HG03520 (cell line): ENCODE measurements around the gene RNF175.
A peak's percentile ranks its signal among the peaks of the same experiment; 100 is the strongest.

Source experiments
- ATAC-seq: cut with Tn5 transposase; IDR thresholded peaks from one replicate; pipeline ENCODE4 v1.9.1; 2021; ENCODE audit warnings: mild to moderate bottlenecking, moderate library complexity; ENCODE audit not compliant: unreplicated experiment

The RNF175 gene

DNA sequence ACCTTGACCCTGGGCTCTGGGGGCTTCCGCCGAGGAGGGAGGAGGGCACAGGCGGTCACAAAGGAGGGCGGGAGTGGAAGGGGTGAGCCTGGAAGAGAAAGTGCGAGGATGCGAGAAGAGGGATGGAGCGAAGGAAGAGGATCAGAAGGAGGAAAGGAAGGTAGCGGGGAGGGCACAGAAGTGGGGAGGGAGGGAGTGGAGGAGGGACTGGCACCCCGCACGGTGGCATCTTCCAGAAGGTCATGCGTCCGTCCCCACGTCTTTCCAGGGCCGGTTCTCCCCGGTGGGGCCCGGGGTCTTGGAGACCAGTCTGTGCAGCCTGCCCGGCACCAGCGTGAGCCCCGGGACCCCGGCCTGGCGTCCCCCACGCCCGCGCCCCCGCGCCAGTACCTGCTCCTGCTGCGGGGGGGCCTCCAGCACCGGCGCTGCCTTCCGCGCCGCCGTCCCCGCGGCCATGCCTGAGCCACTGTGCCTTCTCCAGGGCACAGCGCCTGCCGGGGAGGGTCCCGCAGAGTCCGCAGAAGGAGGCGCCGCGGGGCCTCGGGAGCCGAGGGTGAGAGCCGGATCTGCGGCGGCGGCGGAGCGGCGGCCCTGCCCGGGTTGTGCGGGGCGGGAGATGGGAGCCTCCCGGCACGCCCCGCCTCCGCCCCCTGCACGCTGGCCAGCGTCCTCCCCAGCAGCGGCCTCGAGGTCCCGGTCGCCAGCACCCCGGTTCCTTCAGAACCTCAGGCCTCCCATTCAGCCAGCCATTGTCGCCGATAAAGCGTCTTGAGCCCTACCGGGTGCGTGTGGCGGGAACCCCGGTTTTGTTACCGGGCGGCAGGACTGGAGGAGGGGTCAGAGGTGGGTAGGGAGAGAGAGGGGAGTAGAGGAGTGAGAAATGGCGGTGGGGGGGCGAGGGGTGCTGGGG lies at the start of gene RNF175:
Gene RNF175 (minus strand): TSS at position 618 of the 910 bp plus-strand sequence. CDS start 162 bp downstream, at position 456.
- no peak for ATAC-seq

DNA sequence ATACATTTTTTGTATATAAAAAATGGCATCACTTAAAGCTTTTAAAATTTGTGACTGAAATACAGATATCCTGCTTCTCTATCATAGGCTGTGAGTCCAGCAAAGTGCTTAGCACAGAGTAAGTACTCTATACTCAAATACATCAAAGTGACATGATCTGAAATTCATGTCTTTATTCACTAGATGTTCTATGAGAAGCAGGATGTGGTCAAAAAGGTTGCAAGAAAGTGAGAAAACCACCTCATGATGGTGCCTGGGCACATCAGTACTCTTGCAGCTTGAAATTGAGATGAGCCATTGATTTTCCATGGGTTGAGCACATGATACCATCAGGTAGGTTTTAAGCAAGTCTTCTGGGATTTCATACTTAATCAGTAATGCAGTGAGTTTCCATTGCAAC lies 49.5 kb upstream of the RNF175 start:
- peak; percentile 46 for ATAC-seq

DNA sequence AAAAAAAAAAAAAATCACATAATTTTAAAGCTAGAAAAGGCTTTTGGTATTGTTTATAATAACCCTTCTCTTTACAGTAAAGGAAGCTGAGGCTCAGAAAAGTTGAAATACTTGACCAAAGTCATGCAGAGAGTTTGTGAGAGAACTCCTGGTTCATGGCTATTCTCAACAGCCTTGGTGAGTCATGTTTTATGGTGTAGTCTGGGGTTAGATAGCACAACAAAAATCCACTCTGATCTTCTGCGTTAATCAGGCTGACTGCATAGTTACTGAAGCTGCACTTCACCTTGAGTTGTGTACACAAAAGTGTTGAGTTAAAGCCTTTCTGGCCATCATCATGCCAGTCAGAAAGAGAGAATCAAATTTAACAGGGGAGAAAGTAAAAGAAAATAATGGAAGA lies 48.4 kb upstream of the RNF175 start:
- no peak for ATAC-seq

DNA sequence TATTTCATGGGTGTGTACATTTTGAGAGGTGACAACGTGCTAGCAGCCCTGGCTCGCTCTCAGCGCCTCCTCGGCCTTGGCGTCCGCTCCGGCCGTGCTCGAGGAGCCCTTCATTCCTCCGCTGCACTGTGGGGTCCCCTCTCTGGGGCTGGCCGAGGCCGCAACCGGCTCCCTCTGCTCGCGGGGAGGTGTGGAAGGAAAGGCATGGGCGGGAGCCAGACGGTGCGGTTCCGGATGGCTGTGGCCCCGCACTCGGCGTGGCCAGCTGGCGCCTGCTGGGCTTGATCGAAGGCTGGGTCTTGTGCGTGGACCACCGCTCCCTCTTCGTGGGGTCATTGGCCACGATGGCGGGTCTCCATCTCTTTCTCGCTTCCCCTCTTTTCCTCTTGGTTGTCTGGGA lies 46.2 kb upstream of the RNF175 start:
- ATAC-seq, result no peak

DNA sequence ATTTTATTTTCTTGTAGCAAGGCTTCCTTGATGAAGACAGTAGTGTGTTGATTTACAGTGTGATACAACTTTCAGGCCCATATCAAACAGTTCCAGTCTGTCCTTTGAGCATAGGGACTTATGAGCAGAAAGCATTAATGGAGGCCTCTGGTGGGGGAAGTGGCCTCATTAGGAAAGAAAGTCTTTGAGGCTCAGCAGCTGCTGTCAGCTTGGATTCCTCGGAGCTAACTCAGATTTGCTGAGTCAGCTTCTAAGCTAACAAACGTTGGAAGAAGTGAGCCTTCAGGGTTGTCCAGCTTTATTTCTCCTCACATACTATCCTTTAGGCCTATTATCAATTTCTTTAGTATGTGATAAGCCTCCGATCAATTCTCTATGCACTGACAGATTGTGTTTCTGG lies 44.9 kb upstream of the RNF175 start:
- ATAC-seq, result no peak

DNA sequence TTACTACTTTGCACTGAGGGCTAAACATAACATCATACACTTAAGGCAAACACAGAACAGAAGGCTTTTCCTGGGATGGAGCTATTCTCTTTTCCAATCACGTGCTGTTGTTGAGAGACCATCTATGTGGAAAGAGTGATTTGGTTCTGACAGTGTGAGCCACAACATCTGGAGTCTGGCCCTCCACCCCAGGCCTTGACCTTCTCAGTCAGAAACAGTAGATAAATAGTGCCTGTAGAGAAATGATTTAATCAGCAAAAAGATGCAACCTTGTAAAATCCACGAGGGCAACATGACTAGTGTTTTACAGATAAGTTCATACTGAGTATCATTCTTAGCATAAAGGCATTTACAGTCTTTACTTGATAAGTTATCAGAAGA lies 39.9 kb upstream of the RNF175 start:
- no peak for ATAC-seq

DNA sequence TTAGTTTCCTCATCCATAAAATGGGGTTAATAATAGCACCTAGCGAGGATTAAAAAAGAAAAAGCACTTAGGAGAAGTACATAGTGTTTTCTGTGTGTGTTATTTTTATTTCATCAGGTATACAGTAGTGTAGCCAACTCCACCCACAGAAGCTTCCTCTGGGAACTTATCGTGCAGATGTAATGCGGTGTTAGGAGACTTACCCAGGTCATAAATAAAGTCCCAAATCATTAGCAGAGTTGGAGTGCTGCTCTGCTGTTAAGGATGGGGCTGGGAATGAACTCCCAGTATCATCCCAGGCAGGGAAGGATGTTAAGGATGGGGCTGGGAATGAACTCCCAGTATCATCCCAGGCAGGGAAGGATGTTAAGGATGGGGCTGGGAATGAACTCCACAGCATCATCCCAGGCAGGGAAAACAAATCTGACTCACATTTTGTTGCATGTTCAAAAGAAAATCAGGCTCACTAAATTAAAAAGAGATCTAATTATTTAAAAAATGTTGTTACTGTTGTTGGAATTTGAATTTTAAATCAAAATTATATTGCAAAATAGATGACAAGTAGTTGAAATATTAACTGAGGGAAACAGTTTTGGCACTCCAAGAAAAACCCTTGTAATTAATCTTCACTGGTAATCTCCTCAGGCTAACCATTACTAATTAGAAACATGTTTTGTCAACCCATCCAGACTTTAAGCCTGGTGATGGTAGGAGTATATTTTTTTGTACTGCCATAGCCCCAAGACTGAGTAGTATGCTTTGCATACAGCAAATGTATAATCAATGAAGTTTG lies 39.3 kb upstream of the RNF175 start:
- no peak for ATAC-seq

DNA sequence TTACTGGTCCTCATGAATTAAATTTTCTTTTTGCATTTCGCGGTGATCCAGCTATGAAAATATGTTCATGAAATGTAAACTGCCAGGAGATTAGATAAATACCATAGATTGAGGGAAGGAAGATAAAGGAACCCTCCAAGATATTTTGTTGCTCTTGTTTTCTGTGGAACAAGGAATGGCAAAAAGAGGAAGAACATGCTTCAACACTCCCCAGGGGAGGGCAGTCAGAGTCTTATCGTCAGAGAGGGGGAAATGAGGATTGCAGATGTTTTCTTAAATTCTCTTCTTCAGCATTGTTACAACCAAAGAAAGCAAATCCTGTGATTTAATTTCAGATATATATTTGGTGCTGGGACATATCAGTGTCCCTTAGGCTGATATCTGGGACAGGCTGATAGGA lies 38.6 kb upstream of the RNF175 start:
- ATAC-seq, result no peak

DNA sequence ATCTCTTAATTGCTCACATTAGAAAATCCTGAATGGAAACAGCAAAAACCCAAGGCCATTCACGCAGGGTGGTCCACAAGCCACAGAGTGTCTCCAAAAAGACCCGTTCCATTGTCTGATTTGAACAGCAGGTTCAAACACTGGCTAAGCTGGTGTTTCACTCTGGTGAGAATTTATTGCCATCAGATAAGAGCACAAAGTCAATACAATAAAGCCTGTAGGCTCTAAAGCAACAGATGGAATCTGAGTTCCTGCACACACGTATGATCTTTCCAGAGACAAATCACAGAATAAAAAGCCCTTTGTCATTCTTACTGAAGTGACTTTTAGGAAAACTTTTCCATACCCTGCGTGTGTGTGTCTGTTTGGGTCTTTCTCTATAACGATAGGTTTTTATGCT lies 34.2 kb upstream of the RNF175 start:
- ATAC-seq, result no peak

DNA sequence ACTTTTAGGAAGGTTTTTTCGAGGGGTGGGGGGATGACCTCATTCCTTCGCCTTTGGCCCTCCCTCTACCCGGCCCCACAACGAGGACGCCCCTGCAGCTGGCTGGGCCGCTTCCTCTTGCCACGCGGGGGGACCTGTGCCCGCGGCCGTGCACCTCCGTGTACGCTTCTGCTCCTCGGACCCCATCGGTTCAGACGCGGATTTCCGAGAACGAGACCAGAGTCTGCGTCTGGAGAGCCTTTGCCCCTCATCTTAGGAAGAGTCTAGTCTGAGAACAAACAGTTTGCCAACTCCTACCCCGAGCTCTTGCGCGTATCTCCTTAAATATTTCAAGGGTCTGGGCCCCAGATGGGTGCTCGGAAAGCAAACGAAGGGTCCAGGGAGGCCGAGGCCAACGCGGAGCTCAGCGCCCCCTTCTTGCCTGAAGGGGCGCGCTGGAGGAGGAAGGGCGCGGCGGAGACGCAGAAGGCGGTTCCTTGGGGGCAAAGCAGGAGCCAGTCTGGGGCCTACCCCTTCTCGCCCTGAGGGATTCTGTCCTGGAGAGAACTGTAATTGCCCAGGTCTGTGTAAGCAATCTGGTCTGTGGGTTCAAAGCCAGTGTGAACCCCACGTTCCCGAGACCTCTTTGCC lies 32.9 kb upstream of the RNF175 start:
- no peak for ATAC-seq

DNA sequence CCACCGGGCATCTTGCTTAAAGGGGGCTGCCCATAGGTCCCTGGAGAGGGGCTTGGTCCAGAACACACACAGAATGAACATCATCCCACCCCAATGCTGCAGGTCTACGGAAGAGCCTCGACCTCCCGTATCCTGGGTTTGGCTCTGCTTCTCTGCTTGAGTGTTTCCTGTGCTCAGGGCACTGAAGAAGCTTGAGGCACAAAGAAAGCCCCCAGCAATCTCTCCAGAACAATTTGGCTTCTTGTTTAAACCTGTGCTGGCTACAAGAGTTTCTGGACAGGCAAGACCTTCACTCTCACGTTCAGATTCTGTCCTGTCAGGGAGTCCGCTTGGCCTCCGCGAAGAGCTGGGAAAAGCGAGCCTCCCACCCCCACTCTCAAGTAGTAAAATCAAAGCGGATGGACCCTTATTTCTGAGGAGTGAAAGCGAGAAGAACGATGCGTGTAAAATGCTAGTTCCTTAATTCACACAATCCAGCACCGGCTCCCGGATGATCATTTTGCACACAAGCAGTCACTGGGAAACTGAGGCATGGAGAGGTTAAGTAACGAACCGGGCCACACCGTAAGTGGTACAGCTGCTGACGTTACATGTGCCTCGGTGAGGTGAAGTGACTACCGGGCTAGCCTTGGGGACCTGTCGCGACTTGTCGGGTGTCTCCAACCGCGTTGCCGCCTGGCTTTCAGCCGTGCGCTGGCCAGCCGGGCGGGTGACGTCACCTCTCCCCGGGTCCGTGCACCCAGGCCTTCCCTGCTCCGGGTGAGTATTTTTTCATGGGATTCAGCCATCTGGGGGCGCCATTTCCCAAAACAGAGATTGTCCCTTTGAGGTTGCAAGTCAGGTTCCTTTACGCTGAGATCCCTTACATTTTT lies 32.2 kb upstream of the RNF175 start:
- ATAC-seq, result no peak

DNA sequence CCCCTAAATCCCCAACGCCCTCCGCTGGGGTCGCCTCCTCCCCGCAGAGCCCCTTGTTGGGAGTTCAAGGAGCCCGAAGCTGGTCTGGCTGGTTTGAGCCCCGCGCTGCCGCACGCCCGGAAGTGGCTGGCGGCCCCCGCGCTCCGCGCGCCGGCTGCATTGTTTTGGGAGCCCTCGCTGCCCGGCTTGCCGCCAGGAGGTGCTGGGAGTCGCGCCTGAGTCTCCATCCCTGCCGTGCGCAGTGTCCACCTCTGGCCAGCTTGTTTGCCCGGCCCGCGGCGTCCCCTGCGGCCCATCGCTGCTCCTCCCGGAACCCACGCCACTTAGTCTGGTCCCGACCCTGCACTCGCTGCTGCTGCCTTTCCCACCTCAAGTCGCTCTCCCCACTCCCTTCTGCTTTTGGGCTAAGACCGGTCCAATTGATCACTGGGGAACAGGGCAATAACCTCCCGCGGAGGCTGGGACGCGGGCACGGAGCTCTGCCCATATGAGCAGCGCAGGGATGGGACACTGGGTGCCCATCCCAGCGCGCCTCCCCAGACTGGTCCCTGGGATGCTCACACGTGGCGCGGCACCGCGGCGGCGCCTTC lies 31.2 kb upstream of the RNF175 start:
- ATAC-seq, result no peak

DNA sequence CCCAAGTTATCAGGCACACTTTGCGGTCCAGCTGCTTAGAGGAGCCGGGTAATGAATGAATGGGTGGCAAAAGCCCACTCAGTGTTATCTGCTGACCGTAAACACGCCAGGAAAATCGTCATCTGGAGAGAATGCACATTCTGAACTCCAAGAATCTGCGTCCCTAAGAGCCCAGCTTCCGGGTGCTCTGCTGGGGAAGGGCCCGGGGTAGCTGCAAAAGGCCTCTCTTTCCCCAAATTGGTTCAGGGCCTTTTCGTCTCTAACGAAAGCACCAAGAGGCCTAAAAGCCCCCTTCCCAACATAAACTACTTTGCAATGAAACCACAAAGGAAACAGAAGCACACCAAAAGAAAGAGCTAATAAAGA lies 30.7 kb upstream of the RNF175 start:
- ATAC-seq, result no peak

DNA sequence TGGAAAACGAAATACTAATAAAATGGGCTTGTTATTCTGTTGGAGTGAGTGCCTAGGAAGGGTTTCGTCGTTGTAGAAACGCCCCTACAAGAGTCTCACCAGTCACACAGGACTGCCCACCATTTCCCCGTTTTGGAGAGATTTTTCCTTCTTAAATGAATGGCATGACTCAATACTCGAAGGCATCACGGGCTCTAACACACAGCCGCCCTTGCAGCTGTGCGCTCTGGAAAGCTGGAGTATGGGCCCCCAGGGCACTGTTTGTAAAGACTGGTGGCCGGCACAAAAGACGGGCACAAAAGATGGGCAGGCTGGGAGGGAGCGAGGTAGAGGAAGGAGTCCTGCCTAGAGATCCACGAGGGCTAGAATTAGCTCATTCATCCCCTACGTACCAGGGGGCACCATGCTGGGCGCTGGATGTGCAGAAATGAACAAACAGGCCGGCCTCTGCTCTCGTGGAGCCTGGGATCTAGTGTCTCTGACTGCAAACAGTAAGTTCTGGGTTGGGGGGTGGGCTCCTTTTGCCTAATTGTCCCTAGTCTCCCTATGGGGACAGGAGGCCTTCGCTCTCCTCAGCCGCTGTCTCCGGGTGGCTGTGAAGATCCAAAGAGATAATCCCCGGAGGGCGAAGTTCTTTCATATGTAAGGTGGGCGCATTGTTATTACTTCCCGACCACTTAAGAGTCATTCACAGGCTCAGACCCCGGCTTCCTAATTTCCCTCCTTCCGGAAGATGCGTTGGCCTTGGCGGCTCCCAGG lies 30.1 kb upstream of the RNF175 start:
- ATAC-seq, result no peak

DNA sequence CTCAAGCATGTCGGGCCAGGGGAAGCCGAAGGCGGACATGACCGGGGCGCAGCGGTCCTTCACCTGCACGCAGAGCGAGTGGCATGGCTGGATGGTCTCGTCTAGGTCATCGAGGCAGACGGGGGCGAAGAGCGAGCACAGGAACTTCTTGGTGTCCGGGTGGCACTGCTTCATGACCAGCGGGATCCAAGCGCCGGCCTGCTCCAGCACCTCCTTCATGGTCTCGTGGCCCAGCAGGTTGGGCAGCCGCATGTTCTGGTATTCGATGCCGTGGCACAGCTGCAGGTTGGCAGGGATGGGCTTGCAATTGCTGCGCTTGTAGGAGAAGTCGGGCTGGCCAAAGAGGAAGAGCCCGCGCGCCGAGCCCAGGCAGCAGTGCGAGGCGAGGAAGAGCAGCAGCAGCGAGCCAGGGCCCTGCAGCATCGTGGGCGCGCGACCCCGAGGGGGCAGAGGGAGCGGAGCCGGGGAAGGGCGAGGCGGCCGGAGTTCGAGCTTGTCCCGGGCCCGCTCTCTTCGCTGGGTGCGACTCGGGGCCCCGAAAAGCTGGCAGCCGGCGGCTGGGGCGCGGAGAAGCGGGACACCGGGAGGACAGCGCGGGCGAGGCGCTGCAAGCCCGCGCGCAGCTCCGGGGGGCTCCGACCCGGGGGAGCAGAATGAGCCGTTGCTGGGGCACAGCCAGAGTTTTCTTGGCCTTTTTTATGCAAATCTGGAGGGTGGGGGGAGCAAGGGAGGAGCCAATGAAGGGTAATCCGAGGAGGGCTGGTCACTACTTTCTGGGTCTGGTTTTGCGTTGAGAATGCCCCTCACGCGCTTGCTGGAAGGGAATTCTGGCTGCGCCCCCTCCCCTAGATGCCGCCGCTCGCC lies 28.8 kb upstream of the RNF175 start, which contains the start of gene SFRP2:
Gene SFRP2 (minus strand): TSS at position 671 of the 864 bp plus-strand sequence. CDS start 248 bp downstream, at position 423.
- no peak for ATAC-seq

DNA sequence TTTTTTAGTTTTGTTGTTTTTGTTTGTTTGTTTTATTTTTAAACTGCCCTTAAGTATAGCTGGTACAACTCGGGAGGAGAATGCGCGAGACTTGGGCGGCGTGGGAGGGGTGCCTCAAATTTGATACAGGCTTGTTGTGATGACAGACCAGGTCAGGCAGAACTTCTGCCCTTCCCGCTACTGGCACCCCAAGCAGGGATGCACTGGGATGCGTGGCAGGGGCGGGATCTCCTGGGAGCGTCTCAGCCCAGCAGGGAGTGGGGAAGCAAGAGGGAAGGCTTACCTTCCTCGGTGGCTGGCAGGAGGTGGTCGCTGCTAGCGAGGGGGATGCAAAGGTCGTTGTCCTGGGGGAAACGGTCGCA lies 28.2 kb upstream of the RNF175 start:
- ATAC-seq, result no peak

DNA sequence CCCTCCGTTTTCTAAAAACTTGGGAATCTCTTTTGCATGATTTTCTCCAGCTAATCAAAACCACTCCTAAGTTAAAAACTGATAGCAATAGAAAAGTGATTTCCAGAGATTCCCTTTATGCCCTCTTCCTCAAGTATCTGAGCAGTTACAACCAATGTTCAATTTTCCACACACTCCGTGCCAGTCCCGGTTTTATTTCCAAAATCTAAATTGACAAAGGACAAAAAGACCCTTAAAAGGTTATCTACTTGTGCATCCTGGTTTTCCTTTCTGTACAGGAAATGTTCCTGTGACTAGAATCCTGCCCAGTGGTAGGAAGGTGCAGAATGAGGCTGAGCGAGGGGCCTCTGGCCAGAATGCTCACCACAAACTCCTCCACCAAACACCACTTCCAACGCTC lies 27.8 kb upstream of the RNF175 start:
- no peak for ATAC-seq

DNA sequence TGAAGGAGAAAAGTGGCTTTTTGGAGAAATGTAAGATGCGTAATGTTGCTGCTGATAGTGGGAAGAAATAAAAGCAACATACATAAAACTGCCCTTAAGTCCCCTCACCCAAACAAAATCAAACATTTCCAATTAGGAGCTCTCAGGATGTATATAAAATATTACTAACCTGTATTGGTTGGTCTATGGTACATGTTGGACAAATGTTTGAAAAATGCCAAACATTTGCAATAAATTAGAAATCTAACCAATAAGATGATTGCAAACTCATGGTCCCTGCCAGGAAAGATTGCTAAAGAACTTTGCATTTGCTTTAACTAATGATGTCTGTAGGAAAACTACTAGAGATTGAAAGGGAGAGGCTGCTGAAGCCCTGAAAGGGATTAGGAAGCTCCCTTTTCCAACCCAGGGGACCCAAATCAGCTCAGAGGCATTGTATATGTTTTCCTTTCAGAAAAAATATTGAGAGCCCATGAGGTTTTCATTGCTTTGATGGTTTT lies 27.3 kb upstream of the RNF175 start:
- ATAC-seq, result no peak
